Caki2 (cell line): Measurements from ENCODE around the gene RUNX1. TPM values are rescaled to one million over a fixed set of nuclear protein-coding genes. Genes with fewer than 3 reads are reported as not detected.
A peak's percentile ranks its signal among the peaks of the same experiment; 100 is the strongest.
"Not testable (repeated sequence)": the region's sequence is repeated elsewhere in the genome, so short reads cannot be mapped to it uniquely, and the experiment has no call there.

Experiments
- DNase-seq: peaks from one replicate; pipeline ENCODE4 v3.0.0-alpha.2; 2015; ENCODE audit warnings: low read depth
- in situ Hi-C: cut with HindIII; loops from 2 replicates; pipeline ENCODE4 v1.10.0; 2016; ENCODE audit warnings: low sequenced_read_pairs, low pct_unique_long_range_greater_than_20kb, mixed read lengths
- total RNA-seq: library from RNA; depleted of rRNA; stranded (reverse); fragments of >200 nt; shearing (Covaris generic); gene quantifications from 2 replicates; pipeline ENCODE4 v1.2.3, GENCODE V29; 2014; ENCODE audit warnings: low replicate concordance

Gene RUNX1
- total RNA-seq, 1 experiment from 2014 or later = 4.8 TPM

DNA sequence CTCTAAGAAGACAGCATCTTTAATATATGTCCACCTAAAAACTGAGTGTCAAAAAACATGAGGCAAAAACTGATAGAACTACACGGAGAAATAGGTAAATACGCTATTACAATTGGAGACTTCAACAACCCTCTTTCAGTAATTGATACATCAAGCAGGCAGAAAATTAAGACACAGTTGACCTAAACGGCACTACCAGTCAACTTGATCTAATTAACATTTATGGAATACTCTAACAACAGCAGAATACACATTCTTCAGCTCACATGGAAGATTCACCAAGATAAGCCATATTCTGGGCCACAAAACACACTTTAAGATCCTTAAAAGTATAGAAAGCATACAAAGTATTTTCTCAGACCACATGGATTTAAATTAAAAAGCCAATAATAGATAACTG lies 242.7 kb downstream of the RUNX1 start:
- in situ Hi-C loops = no loop called here
- DNase-seq = no peak

DNA sequence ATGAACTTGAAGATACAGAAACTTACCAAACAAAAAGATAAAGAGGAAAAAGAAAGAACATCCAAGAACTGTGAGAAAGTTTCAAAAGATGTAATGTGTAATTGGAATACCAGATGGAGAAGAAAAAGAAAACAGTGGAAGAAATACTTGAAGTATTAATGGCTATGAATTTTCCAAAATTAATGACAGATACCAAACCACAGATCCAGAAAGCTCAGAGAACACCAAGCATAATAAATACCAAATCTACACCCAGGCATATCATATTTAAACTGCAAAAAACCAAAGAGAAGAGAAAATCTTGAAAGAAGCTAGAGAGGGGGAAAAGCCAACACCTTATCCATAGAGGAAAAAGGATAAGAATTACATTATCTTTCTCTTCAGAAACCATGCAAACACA lies 243.9 kb downstream of the RUNX1 start:
- in situ Hi-C loops = no loop called here
- DNase-seq = no peak

DNA sequence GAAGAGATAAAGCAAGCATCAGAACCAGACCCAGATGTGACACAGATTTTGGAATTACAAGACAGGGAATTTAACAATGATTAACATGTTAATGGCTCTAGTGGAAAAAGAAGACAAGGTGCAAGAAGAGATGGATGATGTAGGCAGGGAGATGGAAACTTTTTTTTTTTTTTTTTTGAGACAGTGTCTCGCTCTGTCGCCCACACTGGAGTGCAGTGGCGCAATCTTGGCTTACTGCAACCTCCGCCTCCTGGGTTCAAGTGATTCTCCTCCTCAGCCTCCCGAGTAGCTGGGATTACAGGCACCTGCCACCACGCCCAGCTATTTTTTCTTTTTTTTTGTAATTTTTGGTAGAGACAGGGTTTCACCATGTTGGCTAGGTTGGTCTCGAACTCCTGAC lies 244.5 kb downstream of the RUNX1 start:
- DNase-seq, in situ Hi-C loops: not testable (repeated sequence)

DNA sequence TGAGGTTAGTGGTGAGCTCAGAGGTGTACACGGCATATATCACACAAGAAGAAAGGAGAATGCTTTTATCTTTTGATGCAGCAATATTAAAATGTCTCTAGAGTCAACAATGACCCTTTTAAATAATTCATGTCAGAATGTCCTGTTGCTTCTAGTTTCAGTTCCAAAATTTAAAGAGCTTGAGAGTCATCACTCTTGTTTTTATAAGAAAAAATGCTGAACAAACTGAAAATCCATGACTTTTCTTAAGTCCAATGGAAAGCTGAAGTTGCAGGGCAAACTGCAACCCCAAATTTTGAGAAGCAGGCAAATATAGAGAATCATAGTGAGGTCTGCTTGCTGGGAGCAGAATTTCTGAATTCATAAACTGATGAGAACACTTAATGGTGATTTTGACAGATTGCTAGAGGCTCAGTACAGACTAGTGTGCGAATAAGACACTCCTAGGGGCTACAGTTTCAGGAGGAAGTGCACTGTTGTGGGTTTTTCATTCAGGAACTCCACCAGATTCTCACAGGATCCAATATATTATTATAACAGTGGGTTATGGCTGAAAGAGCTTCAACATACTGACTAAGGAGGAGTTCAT lies 245.2 kb downstream of the RUNX1 start:
- no peak for DNase-seq
- in situ Hi-C loops = no loop called here

DNA sequence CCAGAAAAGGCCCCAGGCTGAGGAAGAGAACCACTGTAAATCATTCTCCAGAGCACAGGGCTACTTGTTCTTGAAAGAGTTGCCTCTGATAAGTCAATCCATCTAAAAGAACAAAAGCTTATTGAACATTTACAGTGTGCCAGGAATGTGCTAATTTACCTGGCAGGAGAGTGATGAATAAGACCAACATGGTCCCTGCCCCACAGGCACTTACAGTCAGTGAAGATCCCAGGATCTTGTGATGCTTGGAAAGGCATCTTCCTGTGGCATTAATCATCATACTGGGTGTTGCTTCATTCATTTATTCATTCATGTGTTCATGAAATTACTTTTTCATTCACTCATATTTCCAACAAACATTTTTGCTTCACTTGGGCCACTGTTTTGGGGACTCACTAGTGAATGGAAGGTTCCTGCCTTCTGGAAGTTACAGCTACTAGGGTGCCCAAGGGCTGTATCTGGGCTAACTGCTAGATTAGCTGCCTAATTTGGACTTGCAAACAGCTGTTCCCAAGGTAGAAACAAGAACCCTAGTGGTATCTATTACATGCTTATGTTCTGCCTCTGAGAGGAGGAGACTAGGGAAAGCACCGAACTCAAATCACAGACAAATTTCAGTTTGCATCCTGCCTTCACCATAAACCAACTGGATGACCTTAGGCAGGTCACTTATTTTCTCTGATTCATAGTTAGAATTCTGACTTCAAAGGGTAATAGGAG lies 246.8 kb downstream of the RUNX1 start:
- in situ Hi-C loops = no loop called here
- no peak for DNase-seq

DNA sequence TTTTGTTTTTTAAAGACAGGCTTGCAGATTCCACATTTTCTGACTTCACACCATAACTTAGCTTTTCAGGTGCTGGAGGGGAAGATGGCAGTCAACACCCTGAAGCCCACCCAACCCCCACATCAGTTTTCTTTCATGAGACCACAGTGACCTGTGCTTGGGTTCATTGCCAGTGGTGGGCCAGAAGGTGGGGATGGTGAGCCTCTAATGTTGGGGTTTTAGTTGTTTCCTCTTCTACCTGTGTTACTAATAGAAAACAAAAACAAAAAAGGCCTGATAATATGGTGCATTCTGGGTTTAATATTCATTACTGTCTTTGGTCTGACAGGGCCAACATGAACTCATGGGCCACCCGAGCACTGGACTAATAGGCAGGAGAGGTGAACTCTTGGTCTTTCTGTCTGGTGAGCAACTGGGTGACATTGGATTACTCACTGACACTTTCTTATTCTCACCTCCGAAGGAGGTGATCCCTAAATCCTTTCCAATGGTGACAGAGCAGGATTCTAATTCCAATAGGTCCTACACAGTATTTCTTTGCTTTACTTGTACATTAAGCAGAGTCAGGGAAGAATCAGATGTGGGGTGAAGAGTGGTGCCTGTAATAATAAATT lies 247.5 kb downstream of the RUNX1 start:
- DNase-seq = peak; percentile 45
- in situ Hi-C loops = no loop called here

DNA sequence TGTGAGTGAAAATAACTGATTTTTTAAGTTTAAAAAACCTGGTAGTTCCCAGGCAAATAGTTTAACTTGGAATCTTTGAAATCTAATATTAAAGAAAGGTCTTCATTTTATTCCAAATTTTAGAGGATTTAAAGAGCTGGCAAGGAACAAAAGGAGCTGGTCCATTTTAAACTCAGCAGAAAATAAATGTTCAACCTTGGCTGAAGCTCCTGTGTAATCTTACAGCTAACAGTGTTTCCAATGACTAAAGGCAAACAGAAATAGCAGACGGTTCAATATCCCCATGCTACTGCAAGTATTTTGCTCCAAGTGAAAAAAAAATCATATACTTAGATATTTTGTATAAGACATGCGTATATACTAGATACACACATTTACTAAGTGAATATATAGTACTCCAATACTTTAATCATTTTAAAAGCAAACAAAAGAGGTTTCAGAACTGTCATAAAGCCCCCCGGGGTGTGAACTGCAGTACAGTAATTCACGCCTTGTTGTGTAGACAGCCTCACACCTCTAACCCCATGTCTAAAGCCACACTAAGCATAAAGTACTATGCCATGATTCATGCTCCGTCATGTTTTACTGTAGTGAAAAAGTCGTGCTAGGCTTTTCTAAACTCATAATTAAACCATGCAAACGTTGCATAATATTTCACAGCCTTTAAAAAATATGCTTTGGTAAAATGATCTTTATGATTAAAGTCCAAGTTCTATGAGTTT lies 248.1 kb downstream of the RUNX1 start:
- in situ Hi-C loops = no loop called here
- DNase-seq = no peak

DNA sequence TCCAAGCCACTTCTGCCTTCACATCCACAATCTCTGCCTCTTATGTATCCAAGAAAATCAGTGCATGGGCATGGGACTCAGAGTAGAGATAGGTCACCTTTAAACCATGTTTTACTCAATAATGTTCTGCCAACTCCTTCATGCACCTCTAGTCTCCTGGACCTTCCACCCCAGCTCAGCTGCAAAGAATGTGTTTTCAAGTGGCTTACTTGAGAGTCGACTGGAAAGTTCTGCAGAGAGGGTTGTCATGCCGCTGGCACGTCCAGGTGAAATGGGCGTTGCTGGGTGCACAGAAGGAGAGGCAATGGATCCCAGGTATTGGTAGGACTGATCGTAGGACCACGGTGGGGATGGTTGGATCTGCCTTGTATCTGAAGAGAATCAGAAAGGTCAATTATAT lies 250.0 kb downstream of the RUNX1 start:
- in situ Hi-C loops = no loop called here
- DNase-seq = no peak

DNA sequence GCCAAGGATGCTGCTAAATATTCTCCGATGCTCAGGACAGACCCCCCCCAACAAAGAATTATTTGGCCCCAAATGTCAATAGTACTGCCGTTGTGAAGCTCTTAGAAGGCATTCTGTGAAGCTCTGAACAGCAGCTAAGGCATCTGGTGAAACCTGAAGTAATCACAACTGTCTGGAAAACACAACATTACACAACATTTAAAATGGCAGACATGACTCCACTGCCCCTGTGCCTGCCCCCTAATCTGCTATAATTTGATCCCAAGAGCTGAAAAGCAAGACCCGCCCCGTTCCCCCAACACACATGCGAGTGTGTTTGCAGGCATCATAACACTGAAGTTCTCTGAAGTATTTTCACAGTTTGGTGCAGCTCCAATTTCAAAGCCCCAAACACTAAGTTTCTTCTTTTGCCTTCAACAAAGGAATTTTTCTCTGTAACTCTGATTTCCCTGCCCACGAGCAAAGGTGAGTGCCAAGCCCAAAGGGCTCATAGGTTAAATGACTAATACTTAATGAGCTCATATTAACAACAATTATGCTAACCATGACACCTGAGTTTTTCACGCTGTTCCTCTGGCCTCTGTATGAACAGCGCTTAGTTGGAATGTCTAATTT lies 251.1 kb downstream of the RUNX1 start:
- no peak for DNase-seq
- in situ Hi-C loops = no loop called here

DNA sequence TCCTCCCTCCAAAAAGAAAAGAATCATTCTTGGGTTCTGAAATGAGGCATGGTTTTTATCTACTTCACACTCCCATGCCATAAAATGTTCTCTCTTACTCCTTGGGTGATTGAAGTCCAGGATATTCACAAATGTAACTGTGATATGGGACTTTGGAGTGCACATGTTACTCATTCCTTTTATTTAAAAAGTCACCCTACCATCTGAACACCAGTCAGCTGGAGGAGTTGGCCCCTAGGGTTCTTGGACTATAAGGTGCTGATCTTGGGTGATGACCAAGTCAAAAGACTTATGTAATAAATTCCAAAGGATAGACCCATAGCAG lies 251.9 kb downstream of the RUNX1 start:
- DNase-seq = no peak
- in situ Hi-C loops = no loop called here

DNA sequence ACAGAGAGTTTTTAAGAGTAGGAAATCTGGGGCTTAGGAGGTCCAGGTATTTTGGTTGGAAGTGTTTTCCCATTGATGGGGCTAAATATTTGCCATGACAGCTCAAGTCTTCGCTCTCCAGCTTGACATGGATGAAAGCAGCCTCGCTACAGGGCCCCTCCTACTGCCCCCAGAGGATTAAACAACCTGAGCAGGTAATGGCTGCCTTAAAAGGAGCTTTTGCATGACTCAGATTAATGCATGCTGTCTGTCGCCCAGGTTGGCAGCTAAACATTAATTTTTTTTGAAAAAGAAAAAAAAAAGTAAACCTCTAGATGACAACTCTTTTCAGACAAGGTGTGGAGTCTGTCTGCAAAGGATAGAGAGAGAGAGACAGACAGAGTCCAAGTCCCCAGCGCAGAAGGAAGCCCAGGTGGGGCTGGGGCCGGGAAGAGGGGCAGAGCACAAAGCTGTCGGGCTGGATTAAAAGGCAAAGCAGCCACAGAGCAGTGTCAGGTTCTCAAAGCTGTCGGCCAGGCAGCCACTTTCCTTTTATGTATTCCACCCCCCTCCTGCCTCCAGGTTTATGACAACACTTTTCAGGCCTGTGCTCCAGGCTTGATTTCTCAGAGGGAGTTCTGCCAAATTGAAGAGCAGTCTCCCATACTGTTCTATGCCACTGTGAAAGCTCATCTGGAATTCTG lies 252.4 kb downstream of the RUNX1 start:
- in situ Hi-C loops = no loop called here
- DNase-seq = no peak

DNA sequence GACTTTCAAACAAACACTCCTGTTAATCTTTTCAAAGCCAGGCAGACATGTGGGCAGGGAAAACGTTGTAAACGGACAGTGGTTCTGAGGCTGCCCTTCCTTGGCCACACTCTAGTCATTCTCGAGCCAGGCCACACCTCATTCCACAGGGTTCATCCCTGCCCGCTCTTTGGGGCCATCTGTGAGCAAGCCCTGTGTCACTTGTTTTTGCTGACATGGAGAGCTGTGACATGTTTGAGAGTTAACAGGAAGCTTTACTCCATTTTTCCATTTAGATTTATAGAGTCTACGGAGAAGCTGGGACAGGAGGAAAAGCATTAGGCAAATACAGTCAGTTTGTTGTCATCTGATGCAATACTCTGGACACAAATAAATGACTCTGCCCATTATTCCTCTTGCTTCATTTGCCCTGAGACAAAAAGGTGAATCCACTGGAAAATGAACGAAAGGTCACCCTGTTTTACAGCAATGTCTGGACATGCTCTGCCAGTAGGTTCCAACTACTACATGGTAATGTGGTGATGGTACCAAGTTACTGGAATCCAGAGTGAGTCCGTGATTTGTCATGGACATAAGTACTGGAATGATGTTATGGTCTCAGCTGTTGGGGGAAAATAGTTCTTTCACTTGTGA lies 253.4 kb downstream of the RUNX1 start:
- DNase-seq = peak; percentile 97
- in situ Hi-C loops = no loop called here

DNA sequence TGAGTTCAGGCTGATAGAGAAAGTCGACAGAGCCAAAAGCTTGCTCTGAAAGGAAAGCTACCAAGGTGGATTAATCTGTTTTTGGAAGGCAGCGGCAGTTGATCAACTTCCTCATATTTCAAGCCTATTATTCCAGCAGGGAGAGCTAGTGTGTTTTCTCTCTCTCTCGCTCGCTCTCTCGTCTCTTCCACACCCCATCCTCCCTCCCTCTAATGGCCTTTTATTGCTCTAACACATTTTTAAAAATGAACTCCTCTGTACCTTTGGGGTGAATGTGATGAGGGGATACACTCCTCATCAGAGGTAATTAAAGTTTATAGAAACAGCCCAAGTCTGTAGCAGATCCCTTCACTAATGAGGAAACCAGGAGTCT lies 253.9 kb downstream of the RUNX1 start:
- no peak for DNase-seq
- in situ Hi-C loops = no loop called here

DNA sequence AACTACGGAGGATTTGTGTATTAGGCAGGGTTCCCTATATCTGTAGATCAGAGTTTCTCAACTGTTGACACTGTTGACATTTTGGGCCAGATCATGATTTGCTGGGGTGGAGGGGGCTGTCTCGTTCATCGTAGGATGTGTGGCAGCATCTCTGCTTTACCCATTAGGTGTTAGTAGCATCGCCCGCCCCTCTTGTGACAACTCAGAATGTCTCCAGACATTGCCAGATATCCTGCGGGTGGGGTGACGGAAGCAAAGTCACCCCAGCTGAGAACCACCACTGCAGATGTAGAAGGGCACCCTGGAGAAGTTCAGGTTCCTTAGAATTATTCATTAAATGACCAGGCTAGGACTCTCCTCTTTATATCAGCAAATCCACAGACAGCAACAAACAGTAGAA lies 254.4 kb downstream of the RUNX1 start:
- DNase-seq = no peak
- in situ Hi-C loops = no loop called here

DNA sequence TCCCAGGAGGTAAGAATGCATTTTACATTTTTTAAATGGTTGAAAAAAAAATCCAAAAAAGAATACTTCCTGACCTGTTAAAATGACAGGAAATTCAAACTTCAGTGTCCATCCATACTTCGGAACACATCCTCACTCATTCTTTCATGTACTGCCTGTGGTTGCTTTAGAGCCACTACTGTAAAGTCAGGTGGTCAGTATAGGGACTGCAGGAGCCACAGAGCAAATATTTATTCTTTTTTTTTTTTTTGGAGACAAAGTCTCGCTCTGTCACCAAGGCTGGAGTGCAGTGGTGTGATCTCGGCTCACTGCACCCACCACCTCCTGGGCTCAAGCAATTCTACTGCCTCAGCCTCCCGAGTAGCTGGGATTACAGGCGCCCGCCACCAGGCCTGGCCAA lies 255.6 kb downstream of the RUNX1 start:
- DNase-seq = no peak
- in situ Hi-C loops = no loop called here

DNA sequence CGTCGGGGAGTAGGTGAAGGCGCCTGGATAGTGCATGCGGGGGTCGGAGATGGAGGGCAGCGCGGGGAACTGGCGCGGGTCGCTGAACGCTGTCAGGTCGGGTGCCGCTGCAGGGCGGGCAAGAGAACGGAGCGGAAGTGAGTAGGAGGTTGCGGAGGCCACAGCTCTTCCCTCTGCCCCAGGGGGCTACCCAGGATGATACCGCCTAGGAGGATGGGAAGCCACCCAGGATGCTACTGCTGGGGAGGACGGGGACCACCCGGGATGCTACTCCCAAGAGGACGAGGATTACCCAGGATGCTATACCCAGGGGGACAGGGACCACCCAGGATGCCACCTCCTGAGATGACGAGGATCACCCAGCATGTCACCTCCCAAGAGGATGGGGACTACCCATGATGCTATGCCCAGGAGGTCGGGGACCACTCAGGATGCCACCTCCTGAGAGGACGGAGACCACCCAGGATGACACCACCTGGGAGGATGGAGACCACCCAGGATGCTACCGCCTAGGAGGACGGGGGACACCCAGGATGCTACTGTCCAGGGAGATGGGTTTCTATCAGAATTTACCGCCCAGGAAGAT lies 256.5 kb downstream of the RUNX1 start:
- in situ Hi-C loops = no loop called here

DNA sequence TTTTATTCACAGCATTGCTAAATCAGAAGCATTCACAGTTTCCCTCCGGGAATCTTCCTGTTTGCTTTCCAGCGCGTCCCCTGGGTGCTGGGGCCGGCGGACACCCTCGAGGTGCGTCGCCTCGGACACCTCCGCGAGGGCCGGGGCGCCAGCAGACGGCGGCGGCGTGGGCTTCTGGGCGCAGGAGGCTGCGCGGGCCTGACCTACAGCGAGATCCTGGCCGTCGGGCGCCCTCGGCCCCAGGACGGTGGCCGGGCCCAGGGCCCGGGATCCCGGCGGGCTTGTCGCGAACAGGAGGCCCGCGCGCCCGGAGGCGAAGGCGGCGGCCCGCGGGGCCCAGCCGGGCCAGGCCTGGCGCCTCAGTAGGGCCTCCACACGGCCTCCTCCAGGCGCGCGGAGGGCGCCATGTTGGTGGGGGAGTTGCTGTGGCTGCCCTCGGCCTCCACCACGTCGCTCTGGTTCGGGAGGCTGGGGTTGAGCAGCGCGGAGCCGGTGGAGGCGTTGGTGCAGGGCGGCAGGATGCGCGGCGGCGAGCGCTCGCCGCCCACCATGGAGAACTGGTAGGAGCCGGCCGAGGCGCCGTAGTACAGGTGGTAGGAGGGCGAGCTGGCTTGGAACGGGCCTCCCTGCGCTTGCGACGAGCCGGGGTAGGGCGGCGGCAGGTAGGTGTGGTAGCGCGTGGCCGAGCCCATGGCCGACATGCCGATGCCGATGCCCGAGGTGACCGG lies 257.2 kb downstream of the RUNX1 start:
- no peak for DNase-seq
- in situ Hi-C loops = no loop called here

More for the DNA sequence above, 256.5 kb downstream of the RUNX1 start:
- DNase-seq = no peak
